ENCODE results near the gene REST.
A peak's percentile ranks its signal among the peaks of the same experiment; 100 is the strongest.

REST gene

GRCh38 chr4:56979421-56980072 lies 71.8 kb downstream of the REST start:
- DNase-seq = peak; percentile 17

- DNase-seq = no peak
Observed at GRCh38 chr4:56981795-56982201, 74.1 kb downstream of the REST start.

GRCh38 chr4:56986192-56986591 lies 78.5 kb downstream of the REST start:
- DNase-seq = no peak

- DNase-seq = no peak
Observed at GRCh38 chr4:56986952-56987351, 79.3 kb downstream of the REST start.

- DNase-seq = no peak
Observed at GRCh38 chr4:56990109-56990905, 82.6 kb downstream of the REST start.

- DNase-seq = no peak
Observed at GRCh38 chr4:56995525-56995924, 87.8 kb downstream of the REST start.

- no peak for DNase-seq
Observed at GRCh38 chr4:56999751-57000150, 92.1 kb downstream of the REST start.

- no peak for DNase-seq
Observed at GRCh38 chr4:57013543-57014120, 105.9 kb downstream of the REST start.

Measured in retina (tissue), 1 donor.